ENCODE data around the gene POU4F2.

POU4F2 gene

DNA sequence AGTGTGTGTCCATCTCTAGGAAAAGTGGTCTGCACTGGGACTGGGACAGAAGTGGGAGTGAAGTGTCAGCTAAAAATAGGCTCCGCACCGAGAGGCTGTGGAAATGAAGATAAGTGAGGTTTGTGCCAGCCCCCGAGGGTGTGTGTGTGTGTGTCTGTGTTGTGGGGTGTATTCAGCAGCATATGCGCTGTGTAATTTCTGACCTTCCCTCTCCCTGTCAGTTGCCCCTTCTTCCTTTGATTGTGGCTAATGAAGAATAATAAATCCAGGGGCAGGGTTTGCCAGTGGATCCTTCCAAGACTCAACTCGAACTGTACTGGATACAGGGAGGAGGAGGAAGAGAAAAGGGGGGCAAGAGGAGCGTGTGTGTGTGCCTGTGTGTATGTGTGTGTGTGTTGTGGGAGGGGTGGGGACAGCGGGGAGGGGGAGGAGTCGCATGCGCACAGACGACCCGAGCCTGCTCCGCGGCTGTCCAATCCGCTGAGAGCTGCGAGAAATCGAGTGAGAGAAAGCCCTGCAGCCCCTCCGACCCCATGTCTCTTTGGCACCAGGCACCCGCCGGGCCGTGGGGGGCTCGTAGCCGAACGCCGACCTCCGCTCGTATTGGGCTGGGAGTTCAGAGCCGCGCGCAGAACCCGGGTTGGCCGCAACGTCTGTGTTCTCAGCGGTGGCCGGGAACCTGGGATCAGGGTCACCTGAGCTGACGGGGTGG, 916 bp upstream of the POU4F2 start:
- TF ChIP-seq EZH2phosphoT487 (IDR thresholded peaks at IDR 0.05; ENCODE audit: borderline replicate concordance, low read length): no peak
- TF ChIP-seq, protein P1, sequence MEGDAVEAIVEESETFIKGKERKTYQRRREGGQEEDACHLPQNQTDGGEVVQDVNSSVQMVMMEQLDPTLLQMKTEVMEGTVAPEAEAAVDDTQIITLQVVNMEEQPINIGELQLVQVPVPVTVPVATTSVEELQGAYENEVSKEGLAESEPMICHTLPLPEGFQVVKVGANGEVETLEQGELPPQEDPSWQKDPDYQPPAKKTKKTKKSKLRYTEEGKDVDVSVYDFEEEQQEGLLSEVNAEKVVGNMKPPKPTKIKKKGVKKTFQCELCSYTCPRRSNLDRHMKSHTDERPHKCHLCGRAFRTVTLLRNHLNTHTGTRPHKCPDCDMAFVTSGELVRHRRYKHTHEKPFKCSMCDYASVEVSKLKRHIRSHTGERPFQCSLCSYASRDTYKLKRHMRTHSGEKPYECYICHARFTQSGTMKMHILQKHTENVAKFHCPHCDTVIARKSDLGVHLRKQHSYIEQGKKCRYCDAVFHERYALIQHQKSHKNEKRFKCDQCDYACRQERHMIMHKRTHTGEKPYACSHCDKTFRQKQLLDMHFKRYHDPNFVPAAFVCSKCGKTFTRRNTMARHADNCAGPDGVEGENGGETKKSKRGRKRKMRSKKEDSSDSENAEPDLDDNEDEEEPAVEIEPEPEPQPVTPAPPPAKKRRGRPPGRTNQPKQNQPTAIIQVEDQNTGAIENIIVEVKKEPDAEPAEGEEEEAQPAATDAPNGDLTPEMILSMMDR (IDR thresholded peaks at IDR 0.05; ENCODE audit: low read depth, low read length, poor library complexity, severe bottlenecking): no peak
- Histone ChIP-seq H3K27me3 (ENCODE audit: control insufficient read depth, low read length) (peaks cover 8% of the 10 kb centered on the region), H3K4me1 (ENCODE audit: control insufficient read depth, low read length) (no peaks in the 10 kb centered on the region), H3F3A (ENCODE audit: control insufficient read depth, insufficient read depth) (no peaks in the 10 kb centered on the region), H3K27ac (ENCODE audit: low read depth, low read length) (no peak overlapping the region), H3K9me2 (replicated peaks; ENCODE audit: control insufficient read depth, low read length) (no peaks in the 10 kb centered on the region), H3K36me3 (ENCODE audit: control insufficient read depth, low read length) (no peaks in the 10 kb centered on the region), H3K79me2 (ENCODE audit: control insufficient read depth, low read length) (no peaks in the 10 kb centered on the region), H3K4me3 (ENCODE audit: low read length) (no peak overlapping the region), H3K9me3 (ENCODE audit: control insufficient read depth, insufficient read depth, low read length) (no peaks in the 10 kb centered on the region), H4K20me1 (ENCODE audit: control insufficient read depth, insufficient read depth, low read depth, low read length) (no peaks in the 10 kb centered on the region), H3K4me2 (ENCODE audit: low read length) (no peak overlapping the region)

DNA sequence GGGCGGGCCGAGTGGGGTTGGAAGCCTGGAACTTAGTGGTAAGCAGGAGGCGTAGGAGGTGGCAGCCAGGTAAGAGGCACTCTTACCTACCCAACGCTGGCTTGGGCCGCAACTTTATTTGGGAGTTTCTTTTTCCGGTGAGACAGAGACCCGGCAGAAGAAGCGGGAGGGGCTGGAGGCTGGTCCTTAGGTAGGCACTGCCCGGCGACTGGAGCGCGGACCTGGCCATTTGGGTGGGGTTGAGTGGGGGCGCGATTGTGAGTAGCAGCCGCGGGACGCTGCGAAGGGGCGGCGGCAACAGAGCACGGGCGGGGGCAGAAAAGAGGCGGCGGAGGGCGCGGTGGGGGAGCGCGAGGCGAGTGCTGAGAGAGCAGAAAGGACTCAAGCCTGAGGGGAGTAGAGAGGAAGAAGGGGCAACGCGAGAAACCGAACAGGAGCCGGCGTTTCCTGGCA, 334 bp upstream of the POU4F2 start:
- no peaks in the 10 kb centered on the region for H3K9me3 ChIP-seq (ENCODE audit: control insufficient read depth, insufficient read depth, low read length)
- H4K20me1 ChIP-seq (ENCODE audit: control insufficient read depth, insufficient read depth, low read depth, low read length): no peaks in the 10 kb centered on the region
- no peak overlapping the region for H3K27ac ChIP-seq (ENCODE audit: low read depth, low read length)
- TF ChIP-seq EZH2phosphoT487 (IDR thresholded peaks at IDR 0.05; ENCODE audit: borderline replicate concordance, low read length): no peak
- TF ChIP-seq, protein P1 (IDR thresholded peaks at IDR 0.05; ENCODE audit: low read depth, low read length, poor library complexity, severe bottlenecking): no peak
- no peak overlapping the region for H3K4me2 ChIP-seq (ENCODE audit: low read length)
- H3F3A ChIP-seq (ENCODE audit: control insufficient read depth, insufficient read depth): no peaks in the 10 kb centered on the region
- no peak overlapping the region for H3K4me3 ChIP-seq (ENCODE audit: low read length)
- H3K27me3 ChIP-seq (ENCODE audit: control insufficient read depth, low read length): peaks cover 7% of the 10 kb centered on the region
- H3K36me3 ChIP-seq (ENCODE audit: control insufficient read depth, low read length): no peaks in the 10 kb centered on the region
- H3K4me1 ChIP-seq (ENCODE audit: control insufficient read depth, low read length): no peaks in the 10 kb centered on the region
- H3K9me2 ChIP-seq (replicated peaks; ENCODE audit: control insufficient read depth, low read length): no peaks in the 10 kb centered on the region
- H3K79me2 ChIP-seq (ENCODE audit: control insufficient read depth, low read length): no peaks in the 10 kb centered on the region

DNA sequence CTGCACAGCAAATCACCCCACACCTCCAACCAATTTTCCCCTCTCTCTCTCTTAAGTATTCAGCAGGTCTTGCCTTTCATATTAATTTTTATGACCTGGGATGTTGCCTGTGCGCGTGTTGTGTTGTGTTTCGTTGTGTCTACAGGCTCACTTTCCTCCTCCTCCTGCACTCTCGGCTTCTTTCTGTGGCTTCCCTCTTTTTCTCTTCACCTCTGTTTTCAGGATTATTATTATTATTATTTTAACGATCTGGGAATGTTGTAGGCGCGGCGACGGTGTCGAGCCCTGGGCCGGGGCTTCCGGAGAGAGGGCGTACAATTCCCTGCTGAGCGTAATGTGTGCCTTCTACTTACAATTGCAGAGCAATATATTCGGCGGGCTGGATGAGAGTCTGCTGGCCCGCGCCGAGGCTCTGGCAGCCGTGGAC, 826 bp downstream of the POU4F2 start:
- Histone ChIP-seq H3K9me3 (ENCODE audit: control insufficient read depth, insufficient read depth, low read length) (no peaks in the 10 kb centered on the region), H3K36me3 (ENCODE audit: control insufficient read depth, low read length) (no peaks in the 10 kb centered on the region), H3K9me2 (replicated peaks; ENCODE audit: control insufficient read depth, low read length) (no peaks in the 10 kb centered on the region), H3K27me3 (ENCODE audit: control insufficient read depth, low read length) (0 out of 2 replicates have a peak, but pooled peaks cover 3% of the 10 kb centered on the region), H3K27ac (ENCODE audit: low read depth, low read length) (no peak overlapping the region), H3K4me2 (ENCODE audit: low read length) (no peak overlapping the region), H3K4me1 (ENCODE audit: control insufficient read depth, low read length) (no peaks in the 10 kb centered on the region), H4K20me1 (ENCODE audit: control insufficient read depth, insufficient read depth, low read depth, low read length) (no peaks in the 10 kb centered on the region), H3K4me3 (ENCODE audit: low read length) (no peak overlapping the region), H3K79me2 (ENCODE audit: control insufficient read depth, low read length) (no peaks in the 10 kb centered on the region), H3F3A (ENCODE audit: control insufficient read depth, insufficient read depth) (no peaks in the 10 kb centered on the region)
- TF ChIP-seq EZH2phosphoT487 (IDR thresholded peaks at IDR 0.05; ENCODE audit: borderline replicate concordance, low read length): no peak
- TF ChIP-seq, protein P1 (IDR thresholded peaks at IDR 0.05; ENCODE audit: low read depth, low read length, poor library complexity, severe bottlenecking): no peak

All from DOHH2 (cell line).